GM21390 (cell line): ENCODE measurements around the gene C10orf71.

Experiments used
- ATAC-seq: cut with Tn5 transposase; IDR thresholded peaks from one replicate; pipeline ENCODE4 v1.9.1; 2021; ENCODE audit not compliant: unreplicated experiment

C10orf71 gene

DNA sequence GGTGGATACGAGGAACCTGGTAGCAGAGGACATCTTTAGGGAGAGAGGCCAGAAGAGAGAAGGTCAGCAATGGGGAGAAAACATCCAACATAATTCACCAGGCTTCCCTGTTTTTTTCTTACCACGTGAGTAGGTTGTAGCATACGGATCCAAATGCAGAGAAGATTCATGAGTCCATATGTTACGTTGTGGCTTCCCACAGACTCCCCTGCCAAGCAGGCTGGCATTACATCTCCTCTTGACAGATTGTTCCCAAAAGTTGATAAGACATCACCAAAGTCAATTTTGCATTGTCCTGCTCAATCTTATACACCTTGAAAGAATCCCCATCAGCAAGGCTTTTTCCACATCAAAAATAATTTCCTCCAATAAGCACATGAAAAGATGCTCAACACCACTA, 57.2 kb downstream of the C10orf71 start:
- ATAC-seq = no peak

- no peak for ATAC-seq
Measured at GRCh38 chr10:49356944-49357343, 58.0 kb downstream of the C10orf71 start.

DNA sequence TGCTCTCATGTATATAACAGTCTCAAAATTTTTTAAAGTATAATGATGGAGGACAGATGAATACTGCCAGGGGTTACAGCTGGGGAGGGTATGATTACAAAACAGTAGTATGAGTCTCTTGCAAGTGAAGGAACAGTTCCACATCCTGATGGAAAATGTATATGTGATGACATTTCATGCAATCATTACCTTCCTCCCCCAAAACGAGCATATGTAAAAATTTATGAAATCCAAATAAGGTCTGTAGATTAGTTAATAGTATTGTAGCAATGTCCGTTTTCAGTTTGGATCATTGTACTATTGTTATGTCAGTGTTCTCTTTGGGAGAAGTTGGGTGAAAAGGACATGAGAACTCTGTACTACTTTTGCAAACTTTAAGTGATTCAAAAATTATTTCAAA, 58.9 kb downstream of the C10orf71 start:
- ATAC-seq = no peak

DNA sequence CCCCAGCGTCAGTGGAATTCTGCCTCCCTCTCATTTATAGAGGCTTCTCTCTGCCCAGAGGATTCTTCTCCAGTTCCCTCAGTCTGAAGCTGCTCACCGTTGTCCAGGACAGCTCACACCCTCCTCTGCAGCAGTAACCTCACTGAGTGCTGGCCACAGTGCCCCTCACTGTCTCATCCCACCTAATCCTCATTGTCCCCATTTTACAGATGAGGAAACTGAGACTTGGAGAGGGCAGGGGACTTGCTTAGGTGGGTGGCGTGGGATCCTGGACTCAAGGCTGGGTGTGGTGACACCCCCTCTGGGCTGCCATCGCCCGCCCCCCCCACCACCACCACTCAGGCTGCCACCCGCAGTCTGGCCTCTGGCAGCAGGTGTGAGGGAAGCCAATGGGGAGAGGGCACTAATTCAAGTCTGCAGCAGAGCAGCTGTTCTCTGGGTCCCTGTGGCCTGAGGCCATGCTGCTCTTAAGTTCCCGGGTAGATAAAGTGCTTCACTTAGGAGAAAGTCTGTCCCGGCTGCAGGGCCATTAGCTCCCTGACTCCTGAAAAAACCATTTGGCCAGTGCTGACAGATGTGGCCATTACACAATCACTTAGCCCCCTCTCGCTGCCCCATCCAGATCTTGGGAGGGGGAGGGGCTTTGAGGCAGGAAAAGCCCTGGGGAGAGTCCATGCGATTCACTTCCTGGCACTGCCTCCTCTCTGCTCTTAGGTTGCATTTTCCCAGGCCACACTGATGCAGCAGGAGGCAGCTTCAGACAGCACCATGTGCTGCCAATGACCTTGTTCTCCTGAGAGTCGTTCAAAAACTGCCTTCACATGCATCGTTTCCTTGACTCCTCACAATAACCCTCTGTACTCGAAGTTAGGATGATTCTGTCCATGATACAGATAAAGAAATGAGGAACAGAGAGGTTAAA, 60.6 kb downstream of the C10orf71 start:
- no peak for ATAC-seq

GRCh38 chr10:49360271-49361177, 61.6 kb downstream of the C10orf71 start:
- no peak for ATAC-seq

GRCh38 chr10:49361178-49361554, 62.2 kb downstream of the C10orf71 start:
- no peak for ATAC-seq

DNA sequence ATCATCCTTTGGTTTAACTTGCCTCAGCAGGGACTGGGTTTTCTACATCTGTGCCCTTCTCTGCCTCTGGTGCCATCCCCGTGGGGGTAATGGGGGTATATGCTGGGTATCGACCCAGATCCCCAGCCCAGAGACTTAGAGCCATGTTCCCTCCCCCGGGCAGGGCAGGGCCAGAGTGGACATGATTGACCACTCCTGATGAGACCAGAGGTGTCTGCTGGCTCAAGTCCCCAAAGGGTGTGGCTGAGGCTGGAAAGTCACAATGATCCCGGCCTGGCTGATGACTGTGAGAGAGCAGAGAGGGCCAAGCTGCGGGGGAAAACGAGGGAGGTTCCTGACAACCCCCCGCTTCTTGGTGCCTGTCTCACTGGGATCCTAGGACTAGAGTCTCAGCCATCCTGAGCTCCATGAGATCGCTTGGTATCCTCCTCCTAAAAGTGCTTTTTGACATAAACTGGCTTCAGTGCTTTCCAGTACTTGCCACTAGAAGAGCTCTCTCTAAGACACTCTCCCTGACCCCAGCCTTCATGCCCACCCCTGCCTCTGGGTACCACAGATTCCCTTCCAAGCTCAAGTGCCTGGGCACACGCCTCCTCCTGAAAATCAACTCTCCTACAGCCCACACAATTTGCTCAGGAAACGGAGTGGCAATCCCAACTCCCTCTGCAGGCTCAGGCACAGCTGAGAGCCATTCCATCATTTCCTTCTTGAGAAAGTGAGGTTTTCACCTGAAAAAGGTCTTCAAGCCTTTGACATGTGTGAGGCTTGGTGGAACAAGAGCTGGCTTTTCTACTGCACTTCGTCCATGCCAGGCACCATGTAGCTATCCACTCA, 63.0 kb downstream of the C10orf71 start:
- no peak for ATAC-seq

DNA sequence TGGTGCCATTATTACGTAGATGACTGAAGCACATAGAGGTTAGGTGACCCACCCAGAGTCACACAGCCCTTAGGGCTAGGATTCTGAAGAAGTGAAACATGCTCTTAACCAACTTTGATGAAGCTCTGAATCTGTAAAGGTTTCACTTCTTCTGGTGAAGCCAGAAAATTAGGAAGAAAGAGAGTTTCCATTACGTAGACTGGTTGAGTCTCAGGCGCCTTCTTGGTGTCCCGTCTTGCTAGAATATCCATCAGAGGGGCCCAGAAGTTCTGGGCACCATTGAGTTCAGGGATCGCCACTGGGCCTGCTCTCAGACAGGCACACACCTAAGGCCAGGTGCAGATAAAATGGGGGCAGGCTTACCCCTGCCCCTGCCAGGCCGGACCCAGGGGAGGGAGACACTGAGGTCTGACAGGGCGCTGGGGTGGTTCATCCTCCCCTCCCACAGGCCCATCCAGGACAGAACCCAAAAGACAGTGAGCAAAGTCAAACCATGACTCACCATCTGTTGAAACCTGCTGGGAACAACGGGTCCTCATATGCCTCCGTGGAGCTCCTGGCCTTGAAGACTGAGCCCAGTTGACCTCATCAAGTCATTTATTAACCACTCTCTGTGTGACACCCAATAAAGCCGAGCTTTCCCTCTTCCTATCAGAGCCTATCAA, 63.8 kb downstream of the C10orf71 start:
- peak; percentile 94 for ATAC-seq

- ATAC-seq = no peak
Measured at GRCh38 chr10:49363309-49364031, 64.5 kb downstream of the C10orf71 start.

GRCh38 chr10:49364051-49364450, 65.1 kb downstream of the C10orf71 start:
- ATAC-seq = no peak

- no peak for ATAC-seq
Measured at GRCh38 chr10:49364747-49365146, 65.8 kb downstream of the C10orf71 start.

GRCh38 chr10:49365275-49365674, 66.3 kb downstream of the C10orf71 start:
- no peak for ATAC-seq

DNA sequence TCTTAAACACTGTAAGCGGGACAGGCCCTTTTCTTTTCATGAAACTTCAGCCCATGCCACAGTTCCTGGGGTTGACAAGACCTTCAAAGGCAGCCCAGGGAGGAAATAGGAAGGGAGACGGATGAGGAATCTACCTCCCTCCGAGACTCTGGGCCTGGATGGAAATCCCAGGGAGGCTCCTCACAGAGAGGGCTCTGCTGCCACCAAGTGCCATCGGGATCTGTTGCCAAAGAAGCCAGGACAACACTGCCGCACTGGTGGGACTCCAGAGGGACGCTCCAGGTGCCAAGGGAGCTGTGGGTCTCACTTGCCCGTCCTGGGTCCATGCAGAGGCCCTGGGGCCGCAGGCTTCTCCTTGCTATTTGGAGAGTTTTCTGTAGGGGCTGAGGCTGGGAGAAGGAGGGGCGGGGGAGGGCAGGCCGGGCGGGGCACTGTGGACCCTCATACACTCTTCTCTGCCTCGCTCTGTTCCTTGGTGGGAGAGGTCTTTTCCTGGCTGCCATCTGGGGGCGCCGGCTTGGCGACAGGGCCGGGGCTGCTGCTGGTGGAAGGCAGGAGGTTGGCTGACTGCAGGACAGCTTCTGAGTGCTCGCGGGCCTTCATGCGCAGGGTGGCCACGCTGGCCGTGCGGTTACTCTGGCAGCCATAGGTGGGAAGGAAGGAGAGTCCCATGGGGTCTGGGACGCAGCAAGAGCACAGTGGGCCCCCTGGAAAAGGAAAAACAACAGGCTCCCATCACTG, 66.9 kb downstream of the C10orf71 start:
- no peak for ATAC-seq

GRCh38 chr10:49366460-49366859, 67.5 kb downstream of the C10orf71 start:
- ATAC-seq = no peak

- ATAC-seq = no peak
Measured at GRCh38 chr10:49367600-49367999, 68.6 kb downstream of the C10orf71 start.

DNA sequence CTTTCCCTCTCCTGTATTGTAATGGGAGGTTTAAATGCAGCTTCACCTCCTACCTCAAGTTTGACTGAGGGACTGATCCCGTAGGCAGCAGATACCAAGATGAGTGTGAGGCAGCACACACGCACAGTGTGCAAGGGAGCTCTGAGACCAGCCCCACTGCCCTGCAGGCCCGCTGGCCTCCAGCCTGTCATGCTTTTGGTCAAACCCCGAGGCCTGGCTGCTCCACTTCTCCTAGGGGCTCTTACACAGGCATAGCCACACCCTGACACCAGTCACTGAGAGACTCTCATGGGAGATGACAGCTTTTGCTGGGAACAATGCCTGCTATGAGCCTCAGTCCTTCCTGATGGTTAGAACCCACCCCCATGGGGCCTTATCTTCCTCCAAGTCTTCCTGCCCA, 69.3 kb downstream of the C10orf71 start:
- no peak for ATAC-seq

GRCh38 chr10:49369216-49370162, 70.5 kb downstream of the C10orf71 start:
- no peak for ATAC-seq
